KMS-11 (cell line): ENCODE data around the gene IFITM2.
"Not testable (repeated sequence)": the region's sequence is repeated elsewhere in the genome, so short reads cannot be mapped to it uniquely, and the experiment has no call there.

ENCODE experiments used
- H2AFZ ChIP-seq: fragments of 200-600 bp; sonication (generic); 2 replicates; pipeline ENCODE4 v1.6.1; 2016; ENCODE audit warnings: antibody characterized with exemption, mixed run types, low read depth
- H3K27ac ChIP-seq: fragments of 200-600 bp; sonication (generic); 2 replicates; pipeline ENCODE4 v1.6.1; 2016; ENCODE audit warnings: mild to moderate bottlenecking, mixed run types
- H3K27me3 ChIP-seq: fragments of 200-600 bp; sonication (generic); 2 replicates; pipeline ENCODE4 v1.6.1; 2017; ENCODE audit warnings: mild to moderate bottlenecking, low read depth, mixed run types, moderate library complexity; ENCODE audit not compliant: insufficient read depth
- H3K36me3 ChIP-seq: fragments of 200-600 bp; sonication (generic); 2 replicates; pipeline ENCODE4 v1.6.1; 2017; ENCODE audit warnings: mild to moderate bottlenecking, mixed run types; ENCODE audit not compliant: insufficient read depth
- H3K4me1 ChIP-seq: fragments of 200-600 bp; sonication (generic); 2 replicates; pipeline ENCODE4 v1.6.1; 2016; ENCODE audit warnings: mild to moderate bottlenecking, low read depth, mixed run types; ENCODE audit not compliant: poor library complexity, severe bottlenecking
- H3K4me2 ChIP-seq: fragments of 200-600 bp; sonication (generic); 2 replicates; pipeline ENCODE4 v1.7.0; 2016; ENCODE audit warnings: mild to moderate bottlenecking, mixed run types
- H3K4me3 ChIP-seq: fragments of 200-600 bp; sonication (generic); IDR thresholded peaks from 2 replicates; pipeline ENCODE4 v1.6.1; 2017; ENCODE audit warnings: low read depth, low read length, mixed read lengths; ENCODE audit not compliant: insufficient read depth
- H3K79me2 ChIP-seq: fragments of 200-600 bp; sonication (generic); 2 replicates; pipeline ENCODE4 v1.6.1; 2016; ENCODE audit warnings: low read depth, mixed run types; ENCODE audit not compliant: insufficient read depth
- H3K9ac ChIP-seq: fragments of 200-600 bp; sonication (generic); 2 replicates; pipeline ENCODE4 v1.6.1; 2016; ENCODE audit warnings: mild to moderate bottlenecking, mixed run types
- H4K20me1 ChIP-seq: fragments of 200-600 bp; sonication (generic); 2 replicates; pipeline ENCODE4 v1.6.1; 2016; ENCODE audit warnings: mild to moderate bottlenecking, mixed run types; ENCODE audit not compliant: insufficient read depth
- CTCF ChIP-seq: fragments of 200-600 bp; sonication (generic); conservative IDR thresholded peaks from 2 replicates; pipeline ENCODE4 v1.6.1; 2017; ENCODE audit warnings: low read depth, mild to moderate bottlenecking, antibody characterized with exemption, low read length, moderate library complexity, mixed read lengths

IFITM2 gene

DNA sequence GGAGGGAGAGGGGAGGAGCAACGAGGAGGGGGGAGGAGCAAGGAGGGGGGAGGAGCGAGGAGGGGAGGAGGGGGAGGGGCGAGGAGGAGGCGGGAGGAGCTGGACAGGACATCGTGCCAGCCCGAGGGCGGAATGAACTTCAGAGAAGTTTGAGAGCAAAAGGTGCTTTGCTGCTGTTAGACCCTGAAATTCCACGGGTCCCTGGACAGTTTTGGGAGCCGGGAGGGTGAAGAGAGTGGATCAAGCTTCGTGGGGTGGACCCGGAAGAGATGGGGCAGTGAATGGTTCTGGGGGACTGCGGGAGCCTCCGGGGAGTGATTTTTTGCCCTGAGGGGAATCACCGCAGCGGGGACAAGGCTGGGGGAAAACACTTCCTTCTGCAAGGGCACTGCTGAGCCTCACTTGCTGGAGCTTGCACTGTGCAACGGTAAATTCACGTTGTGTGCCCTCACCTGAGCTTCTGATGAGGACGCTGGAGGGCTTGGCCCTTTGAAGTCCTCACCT, 40.1 kb upstream of the IFITM2 start:
- no peaks in the 10 kb centered on the region for H4K20me1 ChIP-seq
- no peaks in the 10 kb centered on the region for H3K27me3 ChIP-seq
- peak overlapping the region; percentile 97 for H3K27ac ChIP-seq
- H3K4me3 ChIP-seq, result no peak overlapping the region
- peaks cover 36% of the 10 kb centered on the region for H3K4me1 ChIP-seq
- TF ChIP-seq CTCF, result no peak
- no peaks in the 10 kb centered on the region for H3K36me3 ChIP-seq
- peak overlapping the region; percentile 100 for H3K4me2 ChIP-seq
- H3K79me2 ChIP-seq, result 0 out of 2 replicates have a peak, but pooled peaks cover 9% of the 10 kb centered on the region
- H3K9ac ChIP-seq, result peak overlapping the region; percentile 85
- H2AFZ ChIP-seq, result peak overlapping the region; percentile 15; the same call in 1 of the 2 replicates

DNA sequence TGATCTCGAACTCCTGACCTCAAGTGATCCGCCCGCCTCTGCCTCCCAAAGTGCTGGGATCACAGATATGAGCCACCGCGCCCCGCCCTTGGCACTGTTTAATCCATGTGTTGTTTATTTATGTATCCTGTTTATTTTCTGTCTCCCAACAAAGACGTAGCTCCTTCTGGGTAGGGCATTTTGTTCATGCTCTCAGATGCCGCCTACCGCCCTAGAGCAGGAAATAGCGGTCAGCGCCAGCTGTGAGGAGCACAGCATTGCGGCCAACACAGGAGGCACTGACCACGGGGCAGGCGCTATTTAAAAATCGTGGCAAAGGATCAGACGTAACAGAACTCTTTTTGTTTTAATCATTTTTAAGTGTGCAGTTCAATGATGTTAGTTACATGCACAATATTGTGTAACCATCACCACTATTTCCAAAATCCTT, 38.9 kb upstream of the IFITM2 start:
- Histone ChIP-seq H2AFZ (peak overlapping the region; percentile 15), H3K27ac (peak overlapping the region; percentile 97), H3K9ac (peak overlapping the region; percentile 85), H3K4me2 (peak overlapping the region; percentile 100), H3K4me1 (peaks cover 35% of the 10 kb centered on the region)
- not testable (repeated sequence) for H3K27me3 ChIP-seq, H3K4me3 ChIP-seq, H3K36me3 ChIP-seq, H3K79me2 ChIP-seq, H4K20me1 ChIP-seq

GRCh38 chr11:269146-269890, 38.3 kb upstream of the IFITM2 start:
- H3K4me3 ChIP-seq, result no peak overlapping the region
- no peaks in the 10 kb centered on the region for H3K36me3 ChIP-seq
- no peaks in the 10 kb centered on the region for H3K27me3 ChIP-seq
- peak overlapping the region; percentile 97 for H3K27ac ChIP-seq
- H2AFZ ChIP-seq, result peak overlapping the region; percentile 15
- peak overlapping the region; percentile 100 for H3K4me2 ChIP-seq
- peaks cover 29% of the 10 kb centered on the region for H3K4me1 ChIP-seq
- 0 out of 2 replicates have a peak, but pooled peaks cover 9% of the 10 kb centered on the region for H3K79me2 ChIP-seq
- peak overlapping the region; percentile 85 for H3K9ac ChIP-seq
- TF ChIP-seq CTCF, result no peak; the same call in 1 of the 2 replicates
- H4K20me1 ChIP-seq, result no peaks in the 10 kb centered on the region

GRCh38 chr11:270451-271318, 36.9 kb upstream of the IFITM2 start:
- H3K9ac ChIP-seq, result no peak overlapping the region
- no peak for TF ChIP-seq CTCF
- no peaks in the 10 kb centered on the region for H3K36me3 ChIP-seq
- no peak overlapping the region for H3K4me3 ChIP-seq
- no peak overlapping the region; the same call in 1 of the 2 replicates for H3K27ac ChIP-seq
- peaks cover 23% of the 10 kb centered on the region for H3K4me1 ChIP-seq
- no peaks in the 10 kb centered on the region for H4K20me1 ChIP-seq
- H3K4me2 ChIP-seq, result no peak overlapping the region
- no peak overlapping the region for H2AFZ ChIP-seq
- 0 out of 2 replicates have a peak, but pooled peaks cover 9% of the 10 kb centered on the region for H3K79me2 ChIP-seq
- no peaks in the 10 kb centered on the region for H3K27me3 ChIP-seq
